Endothelial cell of hepatic sinusoid (primary cell): ENCODE results near the gene OR2AE1.

Experiments used
- in situ Hi-C: cut with HindIII; loops from 2 replicates; pipeline ENCODE4 v1.10.0; 2017; ENCODE audit warnings: low sequenced_read_pairs

Gene OR2AE1

DNA sequence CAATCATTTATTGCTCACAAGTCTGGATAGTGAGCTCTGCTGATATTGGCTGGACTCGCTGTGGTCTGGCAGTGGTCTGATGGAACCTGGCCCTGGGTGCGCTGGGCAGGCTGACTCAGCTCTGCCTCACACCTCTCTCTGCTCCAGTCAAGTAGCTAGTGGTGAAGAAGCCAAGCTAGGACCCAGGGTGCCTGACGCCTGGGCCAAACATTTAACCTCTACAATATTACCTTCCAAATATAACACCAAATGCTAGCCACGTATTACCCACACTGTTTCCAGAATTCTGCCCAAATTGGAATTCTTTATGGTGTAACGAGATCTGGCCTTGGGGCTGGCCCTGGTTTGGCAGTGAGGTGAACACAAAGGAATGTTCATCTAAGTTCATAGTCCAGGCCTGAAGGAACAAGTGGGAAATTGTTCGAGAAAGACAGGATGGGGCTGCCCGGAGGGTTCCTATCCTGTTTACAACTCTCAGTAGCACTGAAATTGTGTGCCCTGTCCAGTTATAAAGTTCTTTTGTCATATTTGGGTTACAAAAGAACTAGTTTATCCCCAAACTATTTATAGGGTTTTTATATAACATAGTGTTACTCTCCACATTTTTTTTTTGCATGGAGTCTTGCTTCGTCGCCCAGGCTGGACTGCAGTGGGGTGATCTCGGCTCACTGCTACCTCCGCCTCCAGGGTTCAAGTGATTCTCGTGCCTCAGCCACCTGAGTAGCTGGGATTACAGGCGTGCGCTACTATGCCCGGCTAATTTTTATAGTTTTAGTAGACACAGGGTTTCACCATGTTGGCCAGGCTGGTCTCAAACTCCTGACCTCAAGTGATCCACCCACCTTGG is 16.3 kb downstream of the OR2AE1 start:
- in situ Hi-C loops, result no loop called here

DNA sequence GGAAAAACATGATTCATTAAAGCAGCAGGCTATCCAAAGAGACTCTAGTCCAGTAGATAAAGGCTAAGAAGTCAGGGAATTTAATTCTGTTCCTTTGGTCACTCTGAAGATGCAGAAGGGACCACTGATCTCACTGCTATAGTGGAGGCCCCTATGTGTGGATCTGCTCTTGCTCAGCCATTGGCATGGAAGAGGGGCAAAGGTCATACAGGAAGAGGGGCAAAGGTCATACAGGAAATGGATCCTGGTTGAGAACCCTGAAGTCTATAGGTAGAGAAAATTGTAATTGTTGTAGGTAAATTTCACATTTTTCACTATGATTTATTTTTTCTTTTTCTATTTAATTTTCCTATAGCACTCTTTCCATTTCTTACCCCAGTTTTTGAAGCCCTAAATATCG is 21.6 kb downstream of the OR2AE1 start:
- in situ Hi-C loops, result no loop called here

DNA sequence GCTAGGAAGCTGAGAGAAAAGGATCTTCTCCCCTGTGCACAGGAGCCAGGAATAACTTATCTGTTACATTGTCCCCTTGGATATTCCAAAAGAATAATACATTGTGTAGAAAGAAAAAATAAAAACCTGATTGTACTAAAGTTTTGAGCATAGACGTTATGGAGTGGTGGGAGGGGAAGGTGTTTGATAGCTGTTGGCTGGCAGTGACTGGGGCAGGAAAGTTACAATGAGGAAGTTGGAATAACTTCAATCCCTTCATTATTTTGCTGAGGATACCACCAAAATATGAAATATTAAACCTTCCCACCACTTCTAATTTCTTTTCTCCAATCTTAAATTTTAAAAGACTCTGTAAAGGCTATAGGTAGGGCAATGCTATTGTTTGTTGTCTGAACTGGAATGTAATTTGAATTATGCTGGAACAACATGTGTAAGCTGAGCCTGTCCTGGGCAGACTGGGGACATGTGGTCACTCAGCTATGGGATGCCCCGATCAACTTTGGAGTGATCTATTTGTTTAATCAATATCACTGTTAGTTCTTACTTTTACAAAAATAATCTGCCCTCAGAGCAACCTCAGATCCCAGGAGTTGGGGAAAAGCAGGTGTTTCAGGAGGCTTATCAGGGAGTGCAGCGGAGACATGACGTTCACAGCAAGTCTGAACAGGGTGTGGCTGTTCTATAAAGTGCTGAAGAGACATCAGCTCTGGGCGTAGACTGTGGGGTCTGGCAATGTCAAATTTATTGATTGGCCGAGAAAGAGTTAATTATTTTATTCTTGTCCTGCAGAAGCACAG is 28.2 kb downstream of the OR2AE1 start:
- in situ Hi-C loops, result no loop called here

DNA sequence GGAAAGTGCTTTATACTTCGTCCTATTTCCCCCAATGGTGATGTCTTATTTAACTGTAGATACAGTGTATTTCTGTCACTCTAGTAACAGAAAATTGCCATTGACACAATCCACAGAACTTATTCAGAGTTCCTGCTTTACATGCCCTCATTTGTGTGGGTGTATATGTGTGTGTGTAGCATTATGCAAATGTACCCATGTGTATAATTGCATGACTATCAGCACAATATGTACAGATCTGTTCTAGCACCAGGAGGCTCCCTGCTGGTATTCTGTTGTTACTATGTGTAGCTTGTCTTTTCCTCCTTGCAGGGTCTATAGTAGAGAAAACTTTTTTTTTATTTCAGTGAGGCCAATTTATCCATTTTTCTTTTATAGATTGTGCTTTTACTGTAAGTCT is 32.5 kb downstream of the OR2AE1 start:
- in situ Hi-C loops, result no loop called here

DNA sequence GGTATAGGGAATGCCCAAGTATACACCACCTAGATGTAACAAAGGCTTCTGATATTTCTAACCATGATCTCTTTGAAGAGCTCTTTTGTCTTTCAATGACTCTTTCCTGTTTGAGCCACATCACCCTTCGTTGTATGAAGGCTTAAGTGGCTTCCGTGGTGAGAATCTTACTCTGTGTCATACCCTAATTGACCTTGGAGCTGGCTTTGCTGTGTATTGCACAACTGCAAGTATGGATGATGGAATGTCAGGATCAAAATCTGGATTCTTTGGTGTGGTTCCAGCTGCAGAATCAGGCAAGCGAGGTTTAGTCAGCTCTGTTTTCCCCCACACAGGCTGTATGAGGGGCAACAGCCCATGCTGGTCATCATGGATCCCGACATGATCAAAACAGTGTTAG is 33.0 kb downstream of the OR2AE1 start:
- in situ Hi-C loops, result no loop called here

DNA sequence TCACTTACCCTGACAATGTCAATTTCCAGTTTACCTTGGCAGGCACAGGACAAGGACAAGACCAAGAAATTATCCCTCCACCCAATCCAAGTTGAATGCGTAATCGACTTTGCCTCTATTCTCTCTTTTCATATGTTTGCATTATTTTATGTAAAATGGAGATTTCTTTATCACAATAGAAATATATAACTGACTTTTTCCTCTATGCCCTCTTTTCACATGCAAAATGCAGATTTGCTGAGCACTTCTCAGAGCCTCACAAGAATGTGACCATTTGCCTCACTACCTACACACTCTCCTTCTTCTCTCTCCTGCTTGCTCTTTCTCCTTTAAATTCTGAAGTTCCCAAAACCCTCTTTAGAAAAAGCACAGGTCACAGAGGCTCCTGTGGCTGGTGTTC is 33.9 kb downstream of the OR2AE1 start:
- in situ Hi-C loops, result no loop called here

DNA sequence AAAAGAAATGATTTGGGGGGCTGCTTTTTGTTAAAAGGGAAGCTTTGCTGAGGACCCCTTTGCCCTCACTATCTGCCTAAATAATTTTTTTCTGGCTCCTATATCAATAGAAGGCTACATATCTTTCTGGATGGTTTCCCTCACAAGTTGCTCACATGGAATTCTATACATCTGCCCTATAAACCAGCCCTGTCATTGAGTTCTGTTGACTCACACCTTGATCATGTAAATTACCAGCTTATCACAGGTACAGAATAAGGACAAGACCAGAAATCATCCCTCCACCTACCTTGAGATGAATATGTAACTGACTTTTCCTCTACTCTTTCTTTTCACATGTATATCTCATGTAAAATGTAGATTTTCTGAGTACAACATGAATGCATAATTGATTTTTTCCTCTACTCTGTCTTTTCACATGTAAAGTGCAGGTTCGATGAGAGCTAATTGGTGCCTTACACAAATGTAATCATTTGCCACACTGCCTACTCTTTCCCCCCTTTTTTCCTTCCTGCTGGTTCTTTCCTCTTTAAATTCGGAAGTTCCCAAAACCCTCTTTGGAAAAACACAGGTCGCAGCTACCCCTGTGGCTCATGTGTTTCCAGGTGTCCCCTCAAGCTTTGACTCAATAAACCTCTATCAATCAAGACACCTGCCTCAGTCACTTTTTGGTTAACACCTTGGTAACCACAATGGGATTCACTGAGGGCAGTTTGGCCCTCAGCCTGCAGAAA is 36.5 kb downstream of the OR2AE1 start:
- in situ Hi-C loops, result no loop called here

DNA sequence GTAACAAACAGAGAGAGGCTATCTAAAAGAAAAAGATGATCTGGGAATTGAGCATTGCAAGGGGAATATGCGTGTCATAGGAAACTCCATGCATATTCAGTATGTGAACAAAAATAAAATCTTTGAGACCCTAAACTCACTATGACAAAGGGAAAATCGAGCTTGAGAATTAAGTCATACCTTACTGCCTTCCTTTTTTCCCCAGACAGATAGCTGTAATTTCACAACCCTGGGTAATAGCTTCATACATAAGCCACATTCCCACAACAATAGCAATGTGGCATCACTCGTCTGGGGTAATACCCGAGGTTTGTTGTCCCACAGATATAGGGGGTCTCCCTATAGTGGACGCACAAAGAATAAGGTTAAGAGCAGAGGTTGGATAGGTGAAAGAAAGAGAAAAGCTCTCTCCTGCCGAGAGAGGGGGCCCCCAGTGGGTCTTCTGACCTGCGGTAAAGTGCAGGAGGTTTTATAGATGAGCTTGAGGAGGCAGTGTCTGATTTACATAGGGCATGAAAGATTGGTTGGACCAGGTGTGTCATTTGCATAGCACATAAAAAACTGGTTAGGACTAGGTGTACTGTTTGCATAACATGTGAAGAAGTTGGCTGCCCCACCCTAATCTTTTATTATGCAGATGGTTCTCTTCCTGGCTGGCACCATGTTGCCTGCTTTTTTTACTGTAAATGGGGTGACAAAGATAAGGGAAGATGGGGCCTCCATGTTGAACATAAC is 37.4 kb downstream of the OR2AE1 start:
- in situ Hi-C loops, result no loop called here

DNA sequence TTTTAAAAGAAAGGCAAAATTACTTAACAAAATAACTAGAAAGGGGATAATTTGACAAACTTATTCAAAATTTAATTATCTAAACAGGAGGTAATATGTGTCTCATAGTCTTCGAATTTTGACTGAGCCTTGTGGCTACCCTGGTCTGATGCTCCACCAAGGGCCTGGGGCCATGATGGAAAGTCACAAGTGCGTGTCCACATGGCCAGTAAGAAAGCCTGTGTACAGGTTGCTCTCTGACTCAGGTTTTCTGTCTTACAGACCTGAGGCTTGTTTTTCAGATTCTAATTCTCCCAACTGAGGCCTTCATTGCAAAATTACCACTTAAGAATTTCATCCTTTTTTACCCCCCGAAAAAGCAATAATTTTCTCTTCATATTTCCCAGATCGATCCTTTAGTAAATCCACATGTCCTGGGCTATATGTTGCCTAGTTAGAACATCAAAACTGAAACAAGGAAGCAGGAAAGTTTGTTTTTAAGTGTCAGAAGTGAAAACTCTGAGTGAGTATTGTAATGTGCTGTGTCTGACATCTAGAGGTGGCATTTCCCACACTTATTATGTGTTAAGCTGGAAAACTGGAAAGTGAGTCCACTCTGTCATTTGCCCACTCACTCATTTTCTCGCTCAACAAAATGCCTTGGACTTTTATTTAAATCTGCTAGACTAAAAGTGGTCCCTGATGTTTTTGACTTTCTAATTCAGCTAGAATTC is 39.0 kb downstream of the OR2AE1 start:
- in situ Hi-C loops, result no loop called here

DNA sequence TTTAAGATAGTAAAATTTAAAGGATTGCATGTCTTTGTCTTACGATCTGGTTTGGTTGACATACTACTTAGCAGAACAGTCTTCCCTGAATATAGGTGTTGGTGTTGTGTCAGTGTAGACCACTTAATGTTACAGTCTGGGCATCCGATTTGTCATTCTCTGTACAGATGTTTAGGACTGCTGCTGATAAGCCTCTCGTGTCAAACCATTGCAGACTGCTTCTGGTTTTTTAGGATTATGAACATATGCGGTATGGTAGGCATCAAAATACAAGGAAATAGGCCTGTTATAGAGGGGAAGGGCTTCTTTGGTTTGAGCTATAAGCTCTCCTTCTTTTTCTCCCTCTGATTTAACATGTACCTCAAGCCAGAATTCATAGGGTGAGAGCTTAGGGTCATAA is 41.6 kb downstream of the OR2AE1 start:
- in situ Hi-C loops, result no loop called here

DNA sequence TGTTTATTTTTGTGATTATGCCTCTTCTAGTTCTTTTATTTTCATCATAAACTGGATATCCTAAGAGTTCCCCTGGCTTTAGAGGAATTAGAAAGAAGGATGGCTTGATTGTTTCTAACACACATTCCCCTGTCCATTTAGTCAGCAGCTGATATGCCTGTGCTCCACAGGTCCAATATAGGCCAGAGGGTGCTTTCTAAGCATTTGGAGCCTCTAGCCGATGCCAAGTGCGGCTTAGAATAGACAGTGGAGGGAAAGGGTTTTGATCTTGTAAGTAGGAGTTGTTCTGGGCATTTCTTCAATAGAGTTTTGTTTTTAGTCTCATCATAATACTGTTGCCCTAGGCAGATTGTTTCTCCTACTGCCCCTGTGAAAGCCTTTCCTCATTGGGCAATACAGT is 42.5 kb downstream of the OR2AE1 start:
- in situ Hi-C loops, result no loop called here

DNA sequence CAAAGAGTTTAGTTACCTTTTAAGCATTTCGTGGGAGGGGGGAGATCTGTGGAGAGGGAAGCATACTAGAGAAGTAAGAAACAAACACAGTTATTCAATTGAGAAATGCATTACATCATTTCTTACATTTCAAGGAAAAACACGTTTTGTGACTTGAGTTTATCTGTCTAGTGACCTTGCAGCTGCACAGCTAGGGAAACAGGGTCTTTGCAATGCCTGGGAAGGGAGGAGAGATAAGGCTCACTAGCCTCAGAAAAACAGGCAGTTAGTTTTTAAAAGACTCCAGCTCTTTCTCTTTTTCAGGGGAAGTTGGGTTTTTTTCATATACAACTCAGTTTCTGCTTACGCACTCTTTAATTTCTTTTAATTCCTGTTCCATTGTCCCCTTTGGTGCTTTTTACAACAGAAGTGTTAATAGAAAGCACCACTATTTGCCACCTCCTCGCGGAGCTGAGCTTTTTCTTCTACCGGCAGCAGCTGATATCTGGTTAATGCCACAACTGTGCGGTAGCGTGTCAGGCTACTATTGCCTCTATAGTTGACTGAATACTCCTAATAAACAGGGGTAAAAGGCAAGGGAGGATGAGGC is 43.5 kb downstream of the OR2AE1 start:
- in situ Hi-C loops, result no loop called here

DNA sequence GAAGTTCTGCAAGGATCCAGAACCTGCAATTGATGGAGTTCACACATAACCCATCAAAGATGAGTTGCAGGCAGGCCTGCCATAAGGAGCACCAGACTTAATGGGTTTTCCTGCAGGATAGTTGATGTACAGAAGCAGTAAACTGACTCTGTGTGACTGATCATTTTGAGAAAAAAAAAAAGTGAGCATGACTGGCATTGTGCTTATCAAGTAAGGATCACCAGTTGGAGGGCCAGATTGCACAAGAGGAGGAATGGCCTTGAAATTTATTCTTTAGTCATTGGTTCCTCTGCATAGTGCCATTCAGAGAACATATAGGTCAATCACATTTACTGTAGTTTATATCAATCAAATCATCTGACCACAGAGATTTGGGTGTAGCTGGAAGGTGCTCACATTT is 45.2 kb downstream of the OR2AE1 start:
- in situ Hi-C loops, result no loop called here

DNA sequence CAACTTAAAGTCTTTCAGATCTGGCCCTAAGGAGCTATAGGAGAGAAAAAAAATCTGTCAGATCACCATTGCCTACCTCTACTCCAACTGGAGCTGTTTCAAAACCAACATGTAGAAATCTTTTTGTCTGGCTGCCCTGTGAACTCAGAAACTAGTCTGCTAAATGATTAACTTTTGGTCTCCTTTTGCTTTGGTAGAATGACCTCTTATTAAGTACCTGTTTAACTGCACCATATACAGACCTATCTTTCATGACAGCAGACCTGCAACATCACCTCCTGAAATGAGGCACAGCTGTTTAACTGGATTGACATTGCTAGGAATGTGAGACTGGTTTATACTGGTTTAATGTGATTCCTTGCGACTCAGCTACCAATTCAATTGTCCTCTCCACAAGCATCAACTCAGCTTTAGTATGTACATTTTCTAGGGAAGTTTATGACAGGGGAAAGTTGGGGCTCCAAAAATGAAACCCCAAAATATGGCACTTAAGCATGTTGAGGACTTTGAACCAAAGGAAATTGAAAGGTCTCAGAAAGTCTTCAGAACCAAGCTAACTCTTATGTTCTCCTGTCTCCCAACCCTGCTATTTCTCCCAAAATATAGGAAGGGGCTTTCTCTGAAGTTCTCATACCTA is 47.2 kb downstream of the OR2AE1 start:
- in situ Hi-C loops, result no loop called here

DNA sequence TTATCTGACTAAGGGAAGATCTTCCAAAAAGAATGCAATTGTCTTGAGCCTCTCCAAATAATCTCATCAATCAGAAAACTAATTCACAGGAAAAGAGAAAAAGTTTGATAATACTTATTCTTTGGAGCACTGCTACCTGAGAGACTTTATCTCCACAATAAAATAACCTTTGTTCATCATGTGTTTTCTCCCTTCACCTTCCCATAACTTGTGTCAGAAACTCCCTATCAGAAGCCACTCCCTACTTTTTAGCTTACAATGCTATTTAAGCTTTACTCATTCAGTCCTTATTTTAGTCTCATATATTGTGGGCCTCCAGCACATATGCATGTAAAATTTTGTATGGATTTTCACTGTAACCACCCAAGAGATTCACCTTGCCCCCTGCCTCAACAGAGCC is 48.0 kb downstream of the OR2AE1 start:
- in situ Hi-C loops, result no loop called here

DNA sequence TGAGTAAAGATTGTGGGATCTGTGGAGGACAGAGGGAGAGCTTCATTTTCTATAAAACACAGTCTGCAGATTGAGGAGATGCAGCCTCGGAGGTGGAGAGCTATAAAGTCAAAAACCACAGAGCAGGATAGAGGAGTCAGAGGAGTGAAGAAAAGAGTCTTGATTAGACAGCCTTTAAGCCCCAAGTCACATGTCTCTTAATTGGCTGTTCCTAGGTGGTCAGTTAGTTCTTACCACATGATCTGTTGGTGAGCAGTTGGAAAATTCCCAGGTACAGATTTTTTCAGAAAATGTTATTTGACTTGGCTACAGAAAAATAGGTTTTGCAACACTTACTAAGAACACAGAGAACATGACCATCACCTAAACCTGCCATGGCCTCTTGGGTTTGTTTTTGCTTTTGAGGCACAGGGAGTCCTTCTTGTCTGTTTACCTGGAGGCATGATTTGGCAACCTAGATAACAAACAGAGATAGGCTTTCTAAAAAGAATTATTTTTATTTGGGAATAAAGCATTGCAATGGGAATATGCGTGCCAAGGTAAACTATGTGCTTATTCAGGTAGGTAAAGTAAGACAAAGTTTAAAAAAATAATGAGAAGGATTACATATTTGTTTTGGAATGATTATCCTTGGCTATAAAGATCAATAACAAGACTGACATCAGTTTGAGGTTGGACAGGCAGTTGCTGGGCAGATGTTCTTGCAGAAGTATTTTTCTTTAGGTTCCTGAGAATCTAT is 49.6 kb downstream of the OR2AE1 start:
- in situ Hi-C loops, result no loop called here
